22Rv1 (cell line): ENCODE results near the gene MTHFD1L.

Experiments used
- H3K27ac ChIP-seq: fragments of 450-650 bp; 2 replicates; pipeline ENCODE4 v1.5.1; 2017
- CTCF ChIP-seq: fragments of 450-650 bp; IDR thresholded peaks from 2 replicates; pipeline ENCODE4 v1.5.1; 2017; ENCODE audit warnings: mild to moderate bottlenecking
- ZFX ChIP-seq: fragments of 450-650 bp; IDR thresholded peaks from 2 replicates; pipeline ENCODE4 v1.6.1; 2017; ENCODE audit warnings: antibody characterized with exemption, borderline replicate concordance

MTHFD1L gene

GRCh38 chr6:150937132-150937906 lies 71.8 kb downstream of the MTHFD1L start:
- no peak overlapping the region for H3K27ac ChIP-seq
- TF ChIP-seq CTCF (no peak), ZFX (no peak)

- H3K27ac ChIP-seq: no peak overlapping the region
- no peak for TF ChIP-seq CTCF
- TF ChIP-seq ZFX: no peak
Measured at GRCh38 chr6:150939399-150939798, 73.9 kb downstream of the MTHFD1L start.

- H3K27ac ChIP-seq: no peak overlapping the region
Measured at GRCh38 chr6:150940941-150941340, 75.4 kb downstream of the MTHFD1L start.

GRCh38 chr6:150949526-150949925 lies 84.0 kb downstream of the MTHFD1L start:
- no peak for TF ChIP-seq ZFX
- TF ChIP-seq CTCF: no peak
- no peak overlapping the region for H3K27ac ChIP-seq

More at GRCh38 chr6:150940941-150941340, 75.4 kb downstream of the MTHFD1L start:
- TF ChIP-seq ZFX: no peak
- TF ChIP-seq CTCF: no peak

- no peak for TF ChIP-seq CTCF
- TF ChIP-seq ZFX: no peak
- H3K27ac ChIP-seq: no peak overlapping the region
Measured at GRCh38 chr6:150953851-150954250, 88.3 kb downstream of the MTHFD1L start.

- TF ChIP-seq ZFX (no peak), CTCF (no peak)
- no peak overlapping the region for H3K27ac ChIP-seq
Measured at GRCh38 chr6:150959166-150959565, 93.7 kb downstream of the MTHFD1L start.

- TF ChIP-seq ZFX (no peak), CTCF (no peak)
- no peak overlapping the region for H3K27ac ChIP-seq
Measured at GRCh38 chr6:150962436-150962835, 96.9 kb downstream of the MTHFD1L start.
